Activated CD8-positive, alpha-beta memory T cell treated with anti-CD3 and anti-CD28 coated beads, Interleukin-2, amount 50 U/mL, for 1 hour (primary cell): ENCODE data around the gene OTUD3.
A peak's percentile ranks its signal among the peaks of the same experiment; 100 is the strongest.
"Not testable (repeated sequence)": the region's sequence is repeated elsewhere in the genome, so short reads cannot be mapped to it uniquely, and the experiment has no call there.

ENCODE experiments used
- DNase-seq: peaks from one replicate; pipeline ENCODE4 v3.0.0-alpha.2; 2020; ENCODE audit errors: extremely low read depth

OTUD3 gene

GRCh38 chr1:19918057-19918456, 35.9 kb downstream of the OTUD3 start:
- DNase-seq = peak; percentile 60

- no peak for DNase-seq
Measured at GRCh38 chr1:19920132-19920710, 38.0 kb downstream of the OTUD3 start.

GRCh38 chr1:19921310-19921709, 39.1 kb downstream of the OTUD3 start:
- no peak for DNase-seq

- no peak for DNase-seq
Measured at GRCh38 chr1:19922015-19922688, 40.0 kb downstream of the OTUD3 start.

- DNase-seq = no peak
Measured at GRCh38 chr1:19923137-19923952, 41.1 kb downstream of the OTUD3 start, which contains the start of gene PLA2G2E. Gene PLA2G2E, minus strand, starts transcription at chr1:19923617. Its CDS starts 58 bp downstream, at chr1:19923559.

GRCh38 chr1:19923953-19924346, 41.8 kb downstream of the OTUD3 start:
- DNase-seq = no peak

- DNase-seq = no peak
Measured at GRCh38 chr1:19925342-19926070, 43.3 kb downstream of the OTUD3 start.

- no peak for DNase-seq
Measured at GRCh38 chr1:19926296-19927129, 44.3 kb downstream of the OTUD3 start.

- not testable (repeated sequence) for DNase-seq
Measured at GRCh38 chr1:19927130-19927421, 44.9 kb downstream of the OTUD3 start.

- no peak for DNase-seq
Measured at GRCh38 chr1:19932866-19933265, 50.7 kb downstream of the OTUD3 start.

GRCh38 chr1:19934336-19934735, 52.1 kb downstream of the OTUD3 start:
- no peak for DNase-seq

GRCh38 chr1:19936061-19936750, 54.0 kb downstream of the OTUD3 start:
- no peak for DNase-seq

- no peak for DNase-seq
Measured at GRCh38 chr1:19938472-19938871, 56.3 kb downstream of the OTUD3 start.

GRCh38 chr1:19940486-19941205, 58.5 kb downstream of the OTUD3 start:
- no peak for DNase-seq

GRCh38 chr1:19941206-19941568, 59.0 kb downstream of the OTUD3 start:
- no peak for DNase-seq

- no peak for DNase-seq
Measured at GRCh38 chr1:19942088-19942487, 59.9 kb downstream of the OTUD3 start.

GRCh38 chr1:19942657-19943056, 60.5 kb downstream of the OTUD3 start:
- DNase-seq = no peak

GRCh38 chr1:19945914-19946313, 63.7 kb downstream of the OTUD3 start:
- no peak for DNase-seq

GRCh38 chr1:19946331-19946751, 64.1 kb downstream of the OTUD3 start:
- DNase-seq = no peak

GRCh38 chr1:19946971-19947370, 64.8 kb downstream of the OTUD3 start:
- DNase-seq = no peak
